Bronchial epithelial cell (primary cell): ENCODE measurements around the gene CYSLTR1. TPM values are rescaled to one million over a fixed set of nuclear protein-coding genes. Genes with fewer than 3 reads are reported as not detected.

Source experiments
- DNase-seq: peaks from one replicate; pipeline ENCODE4 v3.0.0-alpha.2; 2010; ENCODE audit warnings: low read depth
- FAIRE-seq: peaks from 2 replicates; lab custom pipeline; 2011; peaks lifted over from hg19 to GRCh38; lab: Jason Lieb, UNC
- H3K27me3 ChIP-seq: 2 replicates; pipeline ENCODE4 v1.5.1; 2011; ENCODE audit warnings: low read length; ENCODE audit not compliant: control insufficient read depth, insufficient read depth
- H3K36me3 ChIP-seq: 2 replicates; pipeline ENCODE4 v1.5.1; 2011; ENCODE audit warnings: low read length; ENCODE audit not compliant: control insufficient read depth, insufficient read depth
- H3K4me3 ChIP-seq: 2 replicates; pipeline ENCODE4 v1.5.1; 2011; ENCODE audit warnings: mild to moderate bottlenecking, low read depth, low read length, control low read depth
- total RNA-seq: library from RNA; depleted of rRNA; stranded (reverse); fragments of >200 nt; gene quantifications from 2 replicates; pipeline ENCODE4 v1.2.1, GENCODE V29; 2014
- TF ChIP-seq, protein P1 (sequence below): IDR thresholded peaks from 2 replicates; pipeline ENCODE4 v1.5.1; 2011; ENCODE audit warnings: mild to moderate bottlenecking, moderate library complexity, low read length, control low read depth, inconsistent platforms; ENCODE audit not compliant: insufficient read depth, severe bottlenecking

Gene CYSLTR1, protein sequence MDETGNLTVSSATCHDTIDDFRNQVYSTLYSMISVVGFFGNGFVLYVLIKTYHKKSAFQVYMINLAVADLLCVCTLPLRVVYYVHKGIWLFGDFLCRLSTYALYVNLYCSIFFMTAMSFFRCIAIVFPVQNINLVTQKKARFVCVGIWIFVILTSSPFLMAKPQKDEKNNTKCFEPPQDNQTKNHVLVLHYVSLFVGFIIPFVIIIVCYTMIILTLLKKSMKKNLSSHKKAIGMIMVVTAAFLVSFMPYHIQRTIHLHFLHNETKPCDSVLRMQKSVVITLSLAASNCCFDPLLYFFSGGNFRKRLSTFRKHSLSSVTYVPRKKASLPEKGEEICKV
- not detected in 2 replicates for total RNA-seq

DNA sequence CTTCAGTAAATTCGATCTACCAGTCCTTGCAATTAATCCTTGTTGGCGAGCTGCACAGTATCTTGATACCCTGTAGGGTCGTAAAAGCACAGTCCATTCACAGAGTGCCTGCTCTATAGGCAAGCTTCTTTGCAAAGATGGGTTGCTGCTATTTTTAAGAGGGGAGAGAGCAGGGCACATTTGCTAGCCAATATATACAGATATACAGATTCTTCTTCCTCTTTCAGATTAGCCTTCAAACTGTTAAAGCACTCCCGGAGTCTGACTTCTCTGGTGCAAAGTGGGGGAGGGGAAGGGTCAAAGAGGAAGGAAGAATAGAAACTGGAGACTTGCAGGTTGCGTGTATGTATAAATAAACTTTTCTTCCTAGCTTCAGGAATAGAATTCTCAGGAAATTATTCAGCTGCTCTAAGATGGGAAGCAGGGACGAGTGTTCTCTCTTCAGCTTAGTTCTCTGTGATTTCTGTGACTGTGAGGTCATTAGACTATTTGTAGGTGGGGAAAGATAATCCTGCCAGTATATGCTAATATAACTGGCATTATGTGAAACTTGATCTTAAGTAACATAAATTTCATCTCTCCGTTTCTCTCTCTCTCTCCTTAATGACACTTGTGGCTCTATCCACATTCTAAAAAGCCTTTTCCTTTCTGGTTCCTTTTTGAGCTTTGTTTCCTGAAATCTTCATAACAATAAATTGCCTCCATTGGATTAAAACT, at the start of gene CYSLTR1:
Gene CYSLTR1 (minus strand): TSS at position 242 of the 717 bp plus-strand sequence. CDS start 53,865 bp downstream, outside the sequence.
- TF ChIP-seq, protein P1, sequence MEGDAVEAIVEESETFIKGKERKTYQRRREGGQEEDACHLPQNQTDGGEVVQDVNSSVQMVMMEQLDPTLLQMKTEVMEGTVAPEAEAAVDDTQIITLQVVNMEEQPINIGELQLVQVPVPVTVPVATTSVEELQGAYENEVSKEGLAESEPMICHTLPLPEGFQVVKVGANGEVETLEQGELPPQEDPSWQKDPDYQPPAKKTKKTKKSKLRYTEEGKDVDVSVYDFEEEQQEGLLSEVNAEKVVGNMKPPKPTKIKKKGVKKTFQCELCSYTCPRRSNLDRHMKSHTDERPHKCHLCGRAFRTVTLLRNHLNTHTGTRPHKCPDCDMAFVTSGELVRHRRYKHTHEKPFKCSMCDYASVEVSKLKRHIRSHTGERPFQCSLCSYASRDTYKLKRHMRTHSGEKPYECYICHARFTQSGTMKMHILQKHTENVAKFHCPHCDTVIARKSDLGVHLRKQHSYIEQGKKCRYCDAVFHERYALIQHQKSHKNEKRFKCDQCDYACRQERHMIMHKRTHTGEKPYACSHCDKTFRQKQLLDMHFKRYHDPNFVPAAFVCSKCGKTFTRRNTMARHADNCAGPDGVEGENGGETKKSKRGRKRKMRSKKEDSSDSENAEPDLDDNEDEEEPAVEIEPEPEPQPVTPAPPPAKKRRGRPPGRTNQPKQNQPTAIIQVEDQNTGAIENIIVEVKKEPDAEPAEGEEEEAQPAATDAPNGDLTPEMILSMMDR = no peak
- H3K36me3 ChIP-seq = no peaks in the 10 kb centered on the region
- no peak within 1 kb of the TSS for H3K4me3 ChIP-seq
- FAIRE-seq (no peak), DNase-seq (no peak)
- H3K27me3 ChIP-seq = no peaks in the 10 kb centered on the region

DNA sequence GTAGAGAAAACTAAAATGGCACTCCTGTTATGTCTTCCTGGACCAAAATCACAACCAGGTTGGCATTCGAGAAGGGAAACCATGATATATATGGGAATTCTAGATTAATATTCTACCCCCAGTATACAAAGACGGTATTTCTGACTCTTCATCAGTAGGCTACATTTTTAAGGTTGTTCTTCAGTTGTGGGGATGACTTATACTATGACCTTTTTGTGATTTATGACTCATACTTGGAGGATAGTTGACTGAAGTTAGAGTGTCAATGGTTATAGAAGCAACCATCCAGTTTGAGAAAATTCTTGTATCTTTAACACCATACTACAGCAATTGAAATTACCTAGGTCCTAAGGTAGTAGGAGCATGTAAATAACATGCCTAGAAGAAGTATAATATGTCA, 49.8 kb upstream of the CYSLTR1 start:
- no peak for DNase-seq
- Histone ChIP-seq H3K36me3 (no peaks in the 10 kb centered on the region), H3K27me3 (no peaks in the 10 kb centered on the region), H3K4me3 (no peak overlapping the region)
- TF ChIP-seq, protein P1 = no peak
- no peak for FAIRE-seq

DNA sequence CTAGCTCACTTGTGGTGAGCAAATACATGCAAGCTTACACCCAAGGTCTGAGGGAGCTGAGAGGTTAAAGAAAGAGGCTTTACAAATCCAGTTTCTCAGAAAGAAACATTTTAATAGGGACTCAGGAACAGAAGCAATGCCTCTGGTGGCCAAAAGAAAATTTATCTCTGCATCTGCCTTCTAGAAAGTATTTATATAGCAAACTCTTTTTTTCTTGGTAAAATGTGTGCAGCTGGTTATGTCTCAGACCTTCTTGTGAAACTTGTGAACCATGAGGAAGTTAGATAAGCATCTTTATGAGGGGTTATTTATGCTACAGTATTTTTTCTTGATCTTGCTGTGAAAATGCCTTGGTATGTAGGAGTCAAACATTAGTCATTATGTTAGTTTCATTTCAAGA, 48.5 kb upstream of the CYSLTR1 start:
- no peaks in the 10 kb centered on the region for H3K36me3 ChIP-seq
- FAIRE-seq (no peak), DNase-seq (peak; percentile 58)
- H3K4me3 ChIP-seq = no peak overlapping the region
- TF ChIP-seq, protein P1 = no peak
- H3K27me3 ChIP-seq = no peaks in the 10 kb centered on the region

DNA sequence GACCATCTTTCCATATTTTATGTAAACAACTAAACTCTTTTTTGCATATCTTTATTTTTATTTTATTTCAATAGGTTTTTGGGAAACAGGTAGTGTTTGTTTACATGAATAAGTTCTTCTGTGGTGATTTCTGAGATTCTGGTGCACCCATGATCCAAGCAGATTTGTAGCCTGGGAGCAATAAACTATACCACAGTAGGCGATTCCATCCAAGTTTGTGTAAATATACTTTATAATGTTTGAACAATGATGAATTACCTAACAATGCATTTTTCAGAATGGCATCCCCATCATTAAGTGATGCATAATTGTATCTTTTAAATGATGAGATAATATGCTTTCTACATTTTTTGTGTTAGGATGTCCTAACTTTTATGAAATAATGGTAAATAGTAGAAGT, 39.2 kb upstream of the CYSLTR1 start:
- Histone ChIP-seq H3K36me3 (no peaks in the 10 kb centered on the region), H3K4me3 (no peak overlapping the region), H3K27me3 (no peaks in the 10 kb centered on the region)
- TF ChIP-seq, protein P1 = no peak
- no peak for DNase-seq
- no peak for FAIRE-seq

DNA sequence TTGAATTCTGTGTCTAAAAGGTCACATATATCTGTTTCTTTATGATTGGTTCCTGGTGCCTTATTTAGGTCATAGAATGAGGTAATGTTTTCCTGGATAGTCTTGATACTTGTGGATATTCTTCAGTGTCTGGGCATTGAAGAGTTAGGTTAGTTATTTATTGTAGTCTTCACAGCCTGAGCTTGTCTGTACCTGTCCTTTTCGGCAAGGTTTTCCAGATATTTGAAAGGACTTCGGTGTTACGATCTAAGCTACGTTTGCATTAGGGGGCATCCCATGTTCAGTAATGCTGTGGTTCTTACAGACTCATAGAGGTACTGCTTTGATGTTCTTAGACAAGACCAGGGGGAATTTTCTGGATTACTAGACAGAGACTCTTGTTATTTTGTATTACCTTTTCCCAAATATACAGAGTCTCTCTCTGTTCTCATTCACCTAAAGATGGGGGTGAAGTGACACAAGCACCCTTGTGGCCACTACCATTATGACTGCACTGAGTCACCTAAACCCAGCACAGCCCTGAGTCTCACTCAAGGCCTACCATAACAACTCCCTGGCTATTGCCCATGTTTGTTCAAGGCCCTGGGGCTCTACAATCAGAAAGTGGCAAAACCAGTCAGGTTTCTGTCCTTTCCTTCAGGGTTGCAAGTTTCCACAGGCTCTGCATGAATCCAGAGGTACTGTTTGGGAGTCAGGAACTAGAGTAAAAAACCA, 30.1 kb upstream of the CYSLTR1 start:
- DNase-seq (peak; percentile 92), FAIRE-seq (peak; percentile 79)
- no peak overlapping the region for H3K4me3 ChIP-seq
- H3K27me3 ChIP-seq = no peaks in the 10 kb centered on the region
- TF ChIP-seq, protein P1 = peak; percentile 37
- no peaks in the 10 kb centered on the region for H3K36me3 ChIP-seq
